ENCODE measurements around the gene OPA1. TPM values are rescaled to one million over a fixed set of nuclear protein-coding genes. Genes with fewer than 3 reads are reported as not detected.
A peak's percentile ranks its signal among the peaks of the same experiment; 100 is the strongest.

OPA1 gene
- total RNA-seq, 1 experiment from 2014 or later: 75.4 TPM

DNA sequence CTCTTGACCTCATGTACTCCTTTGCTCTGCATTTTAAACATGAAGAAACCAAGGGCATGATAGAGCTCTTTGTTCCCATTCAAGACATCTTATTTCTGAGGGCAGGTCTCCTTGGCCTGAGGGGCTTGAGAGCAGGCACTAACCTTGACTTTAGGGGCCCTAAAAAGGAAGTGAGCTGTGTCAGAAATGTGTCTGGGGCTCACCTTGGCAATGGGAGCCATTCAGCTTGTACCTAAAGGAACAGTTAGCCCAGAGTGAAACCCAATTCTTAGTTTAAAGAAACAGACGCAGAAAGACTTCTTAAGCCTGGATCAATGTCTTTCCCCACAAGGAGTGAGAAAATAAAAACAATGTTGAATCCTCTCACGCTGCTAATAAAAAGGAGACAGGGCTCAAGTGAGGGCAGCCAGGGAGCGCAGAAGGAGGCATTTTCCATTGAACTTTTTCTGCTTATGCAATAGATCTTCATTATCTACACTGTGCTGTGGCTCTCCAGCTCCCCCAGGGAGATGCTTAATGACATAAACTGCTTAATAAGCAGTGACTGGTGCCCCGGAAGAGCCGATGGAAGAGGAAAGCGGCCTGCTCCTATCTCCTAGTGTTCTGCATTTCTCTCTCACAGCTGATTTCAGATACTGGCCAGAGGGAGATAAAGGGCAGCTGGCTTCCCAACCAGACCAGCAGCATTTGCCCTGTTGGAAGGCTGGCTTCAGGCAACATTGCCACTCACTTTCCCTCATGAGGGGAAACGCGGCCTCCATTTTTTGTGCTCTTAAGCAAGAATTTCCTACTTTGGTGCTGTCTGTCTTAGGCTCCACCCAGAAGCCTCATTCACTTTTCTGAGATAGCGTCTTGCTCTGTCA lies 152.0 kb downstream of the OPA1 start:
- H3K4ac ChIP-seq (ENCODE audit: low read depth, low read length): no peak overlapping the region
- H3K4me1 Mint-ChIP-seq: peaks cover 15 to 32% of the 10 kb centered on the region in 2 experiments
- no peak for TF ChIP-seq CTCF (conservative IDR thresholded peaks at IDR 0.05)
- no peaks in the 10 kb centered on the region for H4K20me1 ChIP-seq (ENCODE audit: control insufficient read depth, insufficient read depth, insufficient read length)
- H3K27ac ChIP-seq (ENCODE audit: insufficient read length, low read depth, low read length): no peak overlapping the region
- no peak overlapping the region for H3K18ac ChIP-seq (ENCODE audit: insufficient read length, low read depth, low read length)
- no peak overlapping the region for H2BK120ac ChIP-seq (ENCODE audit: low read depth, low read length, poor library complexity, severe bottlenecking)
- H3K79me2 ChIP-seq (ENCODE audit: insufficient read depth, low read length): no peaks in the 10 kb centered on the region
- no peak overlapping the region for H3K4me3 Mint-ChIP-seq
- no peak overlapping the region for H2AK5ac ChIP-seq (ENCODE audit: insufficient read length, low read length)
- H3K36me3 Mint-ChIP-seq (ENCODE audit: insufficient read depth in 1 of 3, low read depth in 3 of 3): no peaks in the 10 kb centered on the region; a peak in 1 of 7 replicates
- H3K27me3 Mint-ChIP-seq (ENCODE audit: low read depth): no peaks in the 10 kb centered on the region
- H4K91ac ChIP-seq (ENCODE audit: insufficient read length, low read depth, low read length): no peak overlapping the region
- no peaks in the 10 kb centered on the region for H3K23me2 ChIP-seq (ENCODE audit: insufficient read length, low read depth, low read length, poor library complexity, severe bottlenecking)
- H3K27ac Mint-ChIP-seq: peak overlapping the region in 1 of 3 experiments; percentile 76; a peak in 2 of 7 replicates
- no peaks in the 10 kb centered on the region for H3K27me3 ChIP-seq (ENCODE audit: insufficient read depth, low read length)
- H3K14ac ChIP-seq (ENCODE audit: insufficient read depth, low read length): no peak overlapping the region
- no peaks in the 10 kb centered on the region for H3K9me3 Mint-ChIP-seq
- H2BK12ac ChIP-seq (ENCODE audit: insufficient read length, low read depth, low read length): no peak overlapping the region
- no peak overlapping the region for H2AFZ ChIP-seq (ENCODE audit: low read length)
- no peak overlapping the region for H4K5ac ChIP-seq (ENCODE audit: insufficient read length, low read depth, low read length)
- H3T11ph ChIP-seq (ENCODE audit: low read length): no peak overlapping the region
- H3K79me1 ChIP-seq (ENCODE audit: insufficient read depth, low read depth, low read length, poor library complexity, severe bottlenecking): no peaks in the 10 kb centered on the region
- H3K9me3 ChIP-seq (ENCODE audit: control insufficient read depth, low read depth, low read length): no peaks in the 10 kb centered on the region
- no peak overlapping the region for H2BK20ac ChIP-seq (ENCODE audit: low read depth, low read length, poor library complexity, severe bottlenecking)
- WGBS (ENCODE audit: extremely low coverage, insufficient read length, low lambda C conversion rate): no CpG with 5 or more reads among the region's 9 CpGs
- no peak overlapping the region for H3K56ac ChIP-seq (ENCODE audit: insufficient read length, low read depth, low read length)
- peaks cover 4% of the 10 kb centered on the region for H3K4me1 ChIP-seq (ENCODE audit: insufficient read depth, low read length)
- H2BK5ac ChIP-seq (ENCODE audit: insufficient read length, low read length): no peak overlapping the region
- DNase-seq: no peak
- no peak overlapping the region for H3K9ac ChIP-seq (ENCODE audit: extremely low read depth, insufficient read length, low read length)
- no peak overlapping the region for H2BK15ac ChIP-seq (ENCODE audit: low read depth, low read length)
- no peak overlapping the region for H3K4me2 ChIP-seq (ENCODE audit: insufficient read depth, insufficient read length, low read length)
- no peak overlapping the region for H4K8ac ChIP-seq (replicated peaks; ENCODE audit: insufficient read length, low read depth, low read length)
- H3K23ac ChIP-seq (ENCODE audit: insufficient read length, low read depth, low read length): no peak overlapping the region
